COLO668 (cell line): ENCODE measurements around the gene SLC9A3.

Experiments
- DNase-seq: peaks from one replicate; lab custom pipeline; 2025; ENCODE audit not compliant: unreplicated experiment; lab: John Stamatoyannopoulos, UW

Gene SLC9A3

GRCh38 chr5:555058-555623, 30.9 kb upstream of the SLC9A3 start:
- DNase-seq = no peak

GRCh38 chr5:554284-554988, 30.2 kb upstream of the SLC9A3 start:
- DNase-seq = no peak

- DNase-seq = no peak
Measured at GRCh38 chr5:553874-554273, 29.6 kb upstream of the SLC9A3 start.

DNA sequence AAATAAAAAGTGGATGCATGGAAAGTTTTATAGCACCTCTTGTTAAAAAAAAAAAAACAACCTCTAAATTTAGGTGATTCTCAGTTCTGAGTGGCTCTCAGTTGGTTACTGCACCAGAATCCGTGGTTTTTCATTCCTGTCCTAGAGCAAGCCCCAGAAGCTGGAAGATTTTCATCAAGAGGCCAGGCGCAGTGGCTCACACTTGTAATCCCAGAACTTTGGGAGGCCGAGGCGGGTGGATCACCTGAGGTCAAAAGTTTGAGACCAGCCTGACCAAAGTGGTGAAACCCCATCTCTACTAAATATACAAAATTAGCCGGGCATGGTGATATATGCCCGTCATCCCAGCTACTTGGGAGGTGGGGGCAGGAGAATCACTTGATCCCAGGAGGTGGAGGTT, 27.2 kb upstream of the SLC9A3 start:
- DNase-seq = no peak

GRCh38 chr5:549229-549628, 25.0 kb upstream of the SLC9A3 start:
- no peak for DNase-seq

DNA sequence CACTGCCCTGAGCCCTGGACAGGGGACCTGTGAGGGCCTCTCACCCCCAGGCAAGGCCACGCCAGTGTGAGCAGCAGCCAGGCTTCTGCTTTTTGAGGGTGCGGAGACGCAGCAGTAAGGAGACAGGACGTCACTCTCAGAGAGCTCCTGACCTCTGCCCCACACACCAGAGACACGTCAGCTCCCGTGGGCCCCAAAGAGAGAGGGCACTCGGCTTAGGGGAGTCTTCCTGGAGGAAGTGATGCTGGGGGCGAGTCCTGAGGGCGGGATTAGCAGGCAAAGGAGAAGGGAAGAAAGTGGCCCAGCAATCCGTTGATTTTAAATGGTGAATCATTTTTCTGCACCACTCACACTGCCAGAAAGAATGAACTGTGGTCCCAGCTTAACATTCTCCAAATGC, 24.0 kb upstream of the SLC9A3 start:
- no peak for DNase-seq

DNA sequence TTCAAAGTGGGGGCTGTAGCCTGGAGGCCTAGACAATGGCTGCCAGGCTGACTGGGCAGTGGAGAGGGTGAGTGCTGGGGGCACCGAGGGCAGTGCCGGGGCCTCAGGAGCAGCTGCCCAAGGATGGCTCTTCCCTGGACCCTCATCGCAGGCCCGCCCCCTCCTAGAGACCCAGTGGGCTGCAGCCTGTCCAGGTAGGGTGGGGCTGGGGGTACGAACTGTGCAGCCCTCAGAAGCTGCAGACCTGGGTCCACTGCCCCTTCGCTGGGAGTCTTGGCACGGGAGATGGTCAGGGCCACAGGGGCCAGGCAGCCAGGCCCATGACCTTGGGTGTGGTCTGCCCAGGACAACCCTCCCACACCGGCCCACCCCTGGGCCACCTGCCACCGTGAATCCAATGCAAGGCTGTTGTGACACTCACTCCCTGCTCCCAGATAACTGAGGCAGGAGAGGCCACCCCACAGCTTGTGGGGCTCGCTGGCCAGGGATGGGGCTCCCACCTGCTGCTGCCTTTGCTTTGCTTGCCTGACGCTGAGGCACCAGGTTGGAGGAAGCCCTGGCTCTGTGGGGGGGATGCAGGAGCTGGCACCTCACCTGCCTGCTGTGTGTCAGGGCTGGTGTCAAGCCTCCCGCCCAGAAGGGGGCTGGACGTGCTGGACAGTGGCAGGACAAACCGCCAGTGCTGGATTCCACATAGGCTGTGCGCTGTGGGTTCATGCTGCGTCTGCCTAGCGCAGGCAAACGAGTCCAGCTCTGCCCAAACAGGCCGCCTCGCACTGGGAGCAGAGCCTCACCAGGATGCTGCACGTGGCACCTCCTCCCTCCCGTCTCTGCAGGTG, 23.1 kb upstream of the SLC9A3 start:
- DNase-seq = peak; percentile 25

DNA sequence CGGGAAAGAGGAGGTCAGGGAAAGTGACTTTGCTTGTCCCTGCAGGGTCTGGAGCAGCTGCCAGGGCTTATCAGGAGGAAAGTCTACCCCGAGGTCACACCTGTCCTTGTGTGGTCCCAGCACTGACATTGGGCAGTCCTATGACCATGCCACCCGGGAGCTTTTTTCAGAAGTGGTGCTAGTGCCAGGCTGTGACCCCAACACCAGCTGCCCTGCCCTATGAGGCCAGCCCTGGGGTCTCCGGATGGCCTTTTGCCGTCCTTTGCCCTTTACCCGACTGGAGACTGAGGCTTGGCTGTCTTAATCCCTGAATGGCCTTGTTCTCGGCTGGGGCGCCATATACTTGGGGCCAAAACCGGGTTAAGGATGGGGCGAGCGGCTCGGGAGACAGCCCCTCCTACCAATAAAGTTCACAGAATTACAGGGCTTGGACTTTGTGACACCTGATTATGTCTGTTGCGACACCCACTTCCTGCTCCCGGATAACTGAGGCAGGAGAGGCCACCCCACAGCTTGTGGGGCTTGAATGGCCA, 22.2 kb upstream of the SLC9A3 start:
- no peak for DNase-seq

- no peak for DNase-seq
Measured at GRCh38 chr5:545641-546375, 21.6 kb upstream of the SLC9A3 start.

DNA sequence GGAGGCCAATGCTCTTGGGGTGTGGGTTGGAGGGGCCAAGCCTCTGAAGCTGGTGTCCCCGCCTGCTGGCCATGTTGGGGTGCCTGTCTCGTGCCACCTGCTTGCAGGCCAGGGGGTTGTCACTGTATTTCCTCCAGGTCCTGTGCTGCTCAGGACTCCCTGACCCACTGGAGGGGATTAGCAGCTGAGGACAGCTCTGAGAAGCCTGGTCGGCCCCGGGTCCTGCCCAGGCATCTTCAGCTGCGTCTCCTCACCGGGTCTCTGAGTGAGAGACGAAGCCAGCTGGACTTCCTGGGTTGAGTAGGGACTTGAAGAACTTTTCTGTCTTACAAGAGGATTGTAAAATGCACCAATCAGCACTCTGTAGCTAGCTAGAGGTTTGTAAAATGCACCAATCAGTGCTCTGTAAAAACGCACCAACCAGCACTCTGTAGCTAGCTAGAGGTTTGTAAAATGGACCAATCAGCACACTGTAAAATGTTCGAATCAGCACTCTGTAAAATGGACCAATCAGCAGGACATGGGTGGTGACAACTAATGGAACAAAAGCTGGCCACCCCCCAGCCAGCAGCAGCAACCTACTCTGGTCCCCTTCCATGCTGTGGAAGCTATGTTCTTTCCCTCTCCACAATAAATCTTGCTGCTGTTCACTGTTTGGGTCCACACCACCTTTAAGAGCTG, 20.6 kb upstream of the SLC9A3 start:
- DNase-seq = no peak

- no peak for DNase-seq
Measured at GRCh38 chr5:543755-544674, 19.8 kb upstream of the SLC9A3 start.

- no peak for DNase-seq
Measured at GRCh38 chr5:543351-543750, 19.1 kb upstream of the SLC9A3 start.

DNA sequence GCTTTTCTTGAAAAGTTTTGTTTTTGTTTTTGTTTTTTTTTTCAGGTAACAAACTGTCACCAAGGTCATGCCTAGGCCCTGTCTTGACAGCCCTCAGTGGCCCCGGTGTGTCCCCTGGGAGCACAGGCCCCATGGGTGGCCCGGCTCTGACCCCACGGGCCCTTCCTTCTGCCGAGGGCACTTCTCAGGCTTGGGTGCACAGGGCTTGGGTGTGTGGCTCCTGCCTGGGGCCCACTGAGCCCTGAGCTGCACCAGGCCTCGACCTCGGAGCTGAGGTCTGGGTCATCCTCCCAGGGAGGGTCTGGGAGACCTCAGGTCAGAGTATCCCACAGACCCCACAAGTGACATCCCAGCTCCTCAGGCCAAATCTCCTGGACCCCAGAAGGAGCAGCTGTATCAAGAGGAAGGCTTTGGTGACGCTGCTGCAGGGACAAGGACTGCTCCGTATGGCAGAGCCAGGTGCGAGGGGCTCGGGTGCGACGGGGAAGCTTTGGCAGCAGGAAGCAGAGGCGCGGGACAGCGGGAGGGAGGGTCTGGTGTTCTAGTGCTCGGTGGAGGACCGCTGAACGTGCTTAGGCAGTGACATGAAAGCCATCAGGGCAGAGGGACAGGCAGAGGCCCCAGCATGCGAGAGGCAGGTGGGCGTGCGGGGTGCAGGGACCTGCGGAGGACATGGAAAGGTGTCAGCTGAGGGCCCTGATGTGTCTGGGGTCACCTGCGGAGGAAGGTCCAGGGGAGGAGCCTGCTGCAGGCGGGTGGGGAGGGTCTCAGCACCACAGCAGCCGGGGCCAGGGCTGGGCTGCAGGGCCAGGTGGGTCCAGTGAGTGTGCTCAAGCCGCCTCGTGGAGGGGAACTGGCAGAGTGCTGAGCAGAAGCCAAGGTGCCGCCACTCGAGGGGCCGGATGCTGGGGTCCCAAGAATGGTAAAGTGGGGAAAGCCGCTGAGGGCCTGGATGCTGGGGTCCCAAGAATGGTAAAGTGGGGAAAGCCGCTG, 18.4 kb upstream of the SLC9A3 start:
- no peak for DNase-seq

GRCh38 chr5:541539-542318, 17.5 kb upstream of the SLC9A3 start:
- DNase-seq = no peak

DNA sequence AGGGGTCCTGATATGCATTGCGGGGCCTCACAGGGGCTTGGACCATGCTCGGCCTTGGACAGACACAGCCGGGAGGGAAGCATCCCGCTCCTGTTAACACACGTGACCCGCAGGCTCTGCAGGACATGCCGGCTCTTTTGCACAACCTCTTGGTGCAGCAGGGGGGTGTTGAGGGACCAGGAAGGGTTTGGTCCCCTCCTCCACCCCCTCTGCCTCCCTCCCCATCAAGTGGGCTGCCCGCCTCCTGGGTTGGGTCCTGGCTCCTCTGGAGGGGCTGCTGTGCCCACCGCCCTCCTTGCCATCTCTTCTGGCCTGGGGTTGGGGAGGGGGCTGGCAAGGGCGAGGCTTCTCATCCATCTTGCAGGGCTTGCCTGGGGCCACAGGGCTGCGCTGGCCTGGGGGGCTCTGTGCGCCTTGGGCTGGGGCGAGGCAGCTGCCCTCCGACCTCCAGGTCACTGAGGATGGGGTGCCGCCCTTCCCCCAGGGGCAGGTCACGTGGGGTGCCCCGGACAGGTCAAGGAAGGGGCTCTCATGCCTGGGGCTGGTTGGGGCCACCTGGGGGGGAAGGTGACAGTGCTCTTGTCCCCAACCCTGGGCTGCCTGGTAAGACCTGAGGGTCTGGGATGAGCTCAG, 16.8 kb upstream of the SLC9A3 start:
- no peak for DNase-seq

DNA sequence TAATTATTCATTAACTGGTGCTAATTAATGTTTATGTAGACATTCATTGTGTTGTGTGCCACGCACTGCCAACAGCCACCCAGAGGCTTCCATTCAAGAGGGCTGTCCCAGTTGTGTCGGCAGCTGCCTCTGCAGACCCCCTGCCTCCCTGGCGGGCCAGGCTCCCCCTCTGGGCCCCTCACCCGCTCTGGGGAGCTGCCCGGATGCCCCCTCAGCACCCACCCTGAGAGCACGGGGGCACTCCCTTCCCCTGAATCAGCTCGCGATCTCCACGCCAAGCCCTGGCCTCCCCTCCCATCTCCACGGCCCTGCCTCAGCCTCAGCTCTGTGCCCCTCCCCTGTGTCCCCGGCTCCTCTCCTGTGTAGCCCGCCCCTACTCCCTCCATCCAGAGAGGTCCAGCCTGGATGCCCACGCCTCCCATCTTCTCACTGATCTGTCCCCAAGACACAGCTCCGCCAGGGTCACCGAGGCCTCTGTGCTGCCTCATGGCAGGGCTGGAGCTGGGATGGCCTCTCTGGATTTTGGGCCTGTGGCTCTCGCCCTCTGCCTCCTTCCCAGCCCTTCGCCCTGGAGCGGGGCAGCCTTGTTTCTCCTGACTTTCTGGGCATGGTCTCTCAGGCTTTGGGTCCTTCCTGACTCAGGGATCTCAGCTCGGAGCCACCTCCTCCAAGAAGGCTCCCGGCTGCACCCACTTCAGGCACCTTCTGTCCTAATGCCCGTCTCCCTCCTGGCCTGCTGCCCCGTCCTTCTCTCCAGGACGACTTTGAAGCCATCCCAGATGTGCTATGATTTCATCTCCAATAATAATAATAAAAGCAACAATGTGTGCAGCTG, 16.0 kb upstream of the SLC9A3 start:
- no peak for DNase-seq
